ENCODE data around the gene CDH23.

Gene CDH23

DNA sequence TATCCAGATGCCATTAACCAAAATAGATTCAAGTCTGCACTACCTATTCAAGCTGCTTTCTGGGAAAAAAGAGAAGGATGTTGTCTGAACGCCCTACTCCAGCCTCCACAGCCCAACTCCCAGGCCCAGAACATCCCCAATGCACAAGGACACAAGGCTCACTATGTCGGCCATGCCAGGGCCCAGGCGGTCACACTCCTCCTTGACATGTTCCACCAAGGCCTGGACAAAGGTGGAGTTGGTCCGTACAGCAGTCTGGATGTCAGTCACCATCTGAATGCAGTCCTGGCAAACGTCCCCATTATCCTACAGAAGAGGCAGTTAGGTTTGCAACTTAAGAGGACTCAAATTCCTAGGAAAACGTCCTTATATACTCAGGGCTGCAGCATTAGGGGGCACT, 431.1 kb downstream of the CDH23 start:
- Histone ChIP-seq H2BK12ac (ENCODE audit: low read length) (no peak overlapping the region), H4K8ac (ENCODE audit: low read depth, low read length) (no peak overlapping the region), H3K36me3 (ENCODE audit: control insufficient read depth in 1 of 2, insufficient read depth in 2 of 2, low read length in 2 of 2) (peaks cover 41 to 71% of the 10 kb centered on the region in 2 experiments), H2AFZ (ENCODE audit: insufficient read depth, low read length, poor library complexity) (no peak overlapping the region), H3K9ac (ENCODE audit: low read length) (no peak overlapping the region), H3K18ac (ENCODE audit: low read length) (no peak overlapping the region), H3K79me2 (ENCODE audit: control insufficient read depth, insufficient read depth, low read length, poor library complexity) (no peaks in the 10 kb centered on the region), H4K12ac (ENCODE audit: low read depth, low read length) (no peak overlapping the region), H2AK5ac (ENCODE audit: low read length) (no peak overlapping the region), H3K4ac (ENCODE audit: low read depth, low read length) (no peak overlapping the region), H4K91ac (ENCODE audit: low read depth, low read length) (no peak overlapping the region), H3K4me2 (ENCODE audit: low read length) (no peak overlapping the region), H3K4me3 (ENCODE audit: low read depth, low read length) (no peak overlapping the region), H2BK5ac (ENCODE audit: low read depth, low read length, poor library complexity) (no peak overlapping the region), H2BK120ac (ENCODE audit: insufficient read depth, low read length, poor library complexity) (no peak overlapping the region), H3K23ac (ENCODE audit: low read length) (no peak overlapping the region), H3K9me3 (ENCODE audit: insufficient read depth, low read depth, low read length) (peaks cover 2% of the 10 kb centered on the region), H3K27ac (ENCODE audit: low read depth, low read length) (no peak overlapping the region), H3K27me3 (ENCODE audit: insufficient read depth, low read length) (no peaks in the 10 kb centered on the region), H3K4me1 (ENCODE audit: control insufficient read depth in 1 of 2, insufficient read depth in 2 of 2, low read length in 2 of 2) (peaks cover 20% of the 10 kb centered on the region in 2 experiments), H3K79me1 (ENCODE audit: low read length) (peaks cover 7% of the 10 kb centered on the region), H3K14ac (ENCODE audit: low read length) (no peak overlapping the region)
- no peak for DNase-seq
- no CpG with 5 or more reads among the region's 6 CpGs for WGBS (ENCODE audit: extremely low coverage, insufficient coverage, insufficient read length)

- WGBS (ENCODE audit: extremely low coverage, insufficient coverage, insufficient read length), result no CpG with 5 or more reads among the region's 7 CpGs
- peaks cover 20% of the 10 kb centered on the region in 2 experiments for H3K4me1 ChIP-seq (ENCODE audit: control insufficient read depth in 1 of 2, insufficient read depth in 2 of 2, low read length in 2 of 2)
- H4K8ac ChIP-seq (ENCODE audit: low read depth, low read length), result no peak overlapping the region
- no peak for DNase-seq
- peaks cover 7% of the 10 kb centered on the region for H3K79me1 ChIP-seq (ENCODE audit: low read length)
- no peak overlapping the region for H3K23ac ChIP-seq (ENCODE audit: low read length)
- H2BK120ac ChIP-seq (ENCODE audit: insufficient read depth, low read length, poor library complexity), result no peak overlapping the region
- no peak overlapping the region for H4K91ac ChIP-seq (ENCODE audit: low read depth, low read length)
- no peak overlapping the region for H2AFZ ChIP-seq (ENCODE audit: insufficient read depth, low read length, poor library complexity)
- no peak overlapping the region for H3K4me3 ChIP-seq (ENCODE audit: low read depth, low read length)
- H4K12ac ChIP-seq (ENCODE audit: low read depth, low read length), result no peak overlapping the region
- no peak overlapping the region for H2AK5ac ChIP-seq (ENCODE audit: low read length)
- H3K27ac ChIP-seq (ENCODE audit: low read depth, low read length), result no peak overlapping the region
- H2BK12ac ChIP-seq (ENCODE audit: low read length), result no peak overlapping the region
- H3K4ac ChIP-seq (ENCODE audit: low read depth, low read length), result no peak overlapping the region
- H3K36me3 ChIP-seq (ENCODE audit: control insufficient read depth in 1 of 2, insufficient read depth in 2 of 2, low read length in 2 of 2), result peaks cover 37 to 65% of the 10 kb centered on the region in 2 experiments
- peaks cover 2% of the 10 kb centered on the region for H3K79me2 ChIP-seq (ENCODE audit: control insufficient read depth, insufficient read depth, low read length, poor library complexity)
- H3K27me3 ChIP-seq (ENCODE audit: insufficient read depth, low read length), result no peaks in the 10 kb centered on the region
- no peak overlapping the region for H3K14ac ChIP-seq (ENCODE audit: low read length)
- H3K4me2 ChIP-seq (ENCODE audit: low read length), result no peak overlapping the region
- H3K9me3 ChIP-seq (ENCODE audit: insufficient read depth, low read depth, low read length), result peaks cover 2% of the 10 kb centered on the region
- H3K9ac ChIP-seq (ENCODE audit: low read length), result no peak overlapping the region
- peak overlapping the region; percentile 72 for H3K18ac ChIP-seq (ENCODE audit: low read length)
- no peak overlapping the region for H2BK5ac ChIP-seq (ENCODE audit: low read depth, low read length, poor library complexity)
These were observed 432.0 kb downstream of the CDH23 start for GRCh38 chr10:71828702-71829101.

- H3K18ac ChIP-seq (ENCODE audit: low read length), result no peak overlapping the region
- no peak overlapping the region for H2AFZ ChIP-seq (ENCODE audit: insufficient read depth, low read length, poor library complexity)
- H3K14ac ChIP-seq (ENCODE audit: low read length), result no peak overlapping the region
- no peak overlapping the region for H2BK5ac ChIP-seq (ENCODE audit: low read depth, low read length, poor library complexity)
- no peak overlapping the region for H3K9ac ChIP-seq (ENCODE audit: low read length)
- peaks cover 6% of the 10 kb centered on the region for H3K79me2 ChIP-seq (ENCODE audit: control insufficient read depth, insufficient read depth, low read length, poor library complexity)
- H3K9me3 ChIP-seq (ENCODE audit: insufficient read depth, low read depth, low read length), result peaks cover 2% of the 10 kb centered on the region
- no peak overlapping the region for H4K12ac ChIP-seq (ENCODE audit: low read depth, low read length)
- no peak overlapping the region for H3K23ac ChIP-seq (ENCODE audit: low read length)
- no peak overlapping the region for H3K4ac ChIP-seq (ENCODE audit: low read depth, low read length)
- DNase-seq, result peak in 1 of 2 donors; percentile 54
- H2BK120ac ChIP-seq (ENCODE audit: insufficient read depth, low read length, poor library complexity), result no peak overlapping the region
- H3K27ac ChIP-seq (ENCODE audit: low read depth, low read length), result no peak overlapping the region
- H4K8ac ChIP-seq (ENCODE audit: low read depth, low read length), result no peak overlapping the region
- WGBS (ENCODE audit: extremely low coverage, insufficient coverage, insufficient read length), result no CpG with 5 or more reads among the region's 5 CpGs
- peaks cover 21 to 22% of the 10 kb centered on the region in 2 experiments for H3K4me1 ChIP-seq (ENCODE audit: control insufficient read depth in 1 of 2, insufficient read depth in 2 of 2, low read length in 2 of 2)
- no peaks in the 10 kb centered on the region for H3K27me3 ChIP-seq (ENCODE audit: insufficient read depth, low read length)
- H2BK12ac ChIP-seq (ENCODE audit: low read length), result no peak overlapping the region
- no peak overlapping the region for H3K4me3 ChIP-seq (ENCODE audit: low read depth, low read length)
- H2AK5ac ChIP-seq (ENCODE audit: low read length), result no peak overlapping the region
- peaks cover 37 to 63% of the 10 kb centered on the region in 2 experiments for H3K36me3 ChIP-seq (ENCODE audit: control insufficient read depth in 1 of 2, insufficient read depth in 2 of 2, low read length in 2 of 2)
- H4K91ac ChIP-seq (ENCODE audit: low read depth, low read length), result no peak overlapping the region
- no peak overlapping the region for H3K4me2 ChIP-seq (ENCODE audit: low read length)
- peaks cover 7% of the 10 kb centered on the region for H3K79me1 ChIP-seq (ENCODE audit: low read length)
These were observed 432.5 kb downstream of the CDH23 start for GRCh38 chr10:71829171-71829570.

DNA sequence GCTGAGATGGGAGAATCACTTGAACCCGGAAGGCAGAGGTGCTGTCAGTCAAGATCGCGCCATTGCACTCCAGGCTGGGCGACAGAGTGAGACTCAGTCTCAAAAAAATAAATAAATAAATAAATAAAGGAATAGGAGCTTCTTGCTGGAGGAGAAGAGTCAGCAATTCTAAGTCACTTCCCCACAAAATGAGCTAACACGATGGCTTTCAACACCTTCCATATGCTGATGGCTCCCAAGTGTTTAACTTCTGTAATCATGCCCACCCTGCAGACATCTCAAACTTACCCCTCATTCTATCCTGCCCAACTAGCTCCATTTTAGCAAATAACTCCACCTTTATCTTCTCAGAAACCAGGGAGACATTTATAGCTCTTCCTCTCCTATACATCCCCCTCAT, 433.2 kb downstream of the CDH23 start:
- no CpG with 5 or more reads among the region's 5 CpGs for WGBS (ENCODE audit: extremely low coverage, insufficient coverage, insufficient read length)
- H3K4me3 ChIP-seq (ENCODE audit: low read depth, low read length), result no peak overlapping the region
- no peak overlapping the region for H3K18ac ChIP-seq (ENCODE audit: low read length)
- peaks cover 9% of the 10 kb centered on the region for H3K79me2 ChIP-seq (ENCODE audit: control insufficient read depth, insufficient read depth, low read length, poor library complexity)
- H3K4ac ChIP-seq (ENCODE audit: low read depth, low read length), result no peak overlapping the region
- H2AFZ ChIP-seq (ENCODE audit: insufficient read depth, low read length, poor library complexity), result no peak overlapping the region
- H4K91ac ChIP-seq (ENCODE audit: low read depth, low read length), result no peak overlapping the region
- H2BK5ac ChIP-seq (ENCODE audit: low read depth, low read length, poor library complexity), result no peak overlapping the region
- H3K27ac ChIP-seq (ENCODE audit: low read depth, low read length), result peak overlapping the region; percentile 65
- H2BK12ac ChIP-seq (ENCODE audit: low read length), result no peak overlapping the region
- peaks cover 38 to 60% of the 10 kb centered on the region in 2 experiments for H3K36me3 ChIP-seq (ENCODE audit: control insufficient read depth in 1 of 2, insufficient read depth in 2 of 2, low read length in 2 of 2)
- no peak overlapping the region for H3K4me2 ChIP-seq (ENCODE audit: low read length)
- no peak for DNase-seq
- no peak overlapping the region for H2AK5ac ChIP-seq (ENCODE audit: low read length)
- no peaks in the 10 kb centered on the region for H3K27me3 ChIP-seq (ENCODE audit: insufficient read depth, low read length)
- H4K12ac ChIP-seq (ENCODE audit: low read depth, low read length), result no peak overlapping the region
- H3K9me3 ChIP-seq (ENCODE audit: insufficient read depth, low read depth, low read length), result peaks cover 2% of the 10 kb centered on the region
- peaks cover 7% of the 10 kb centered on the region for H3K79me1 ChIP-seq (ENCODE audit: low read length)
- H3K14ac ChIP-seq (ENCODE audit: low read length), result no peak overlapping the region
- H3K4me1 ChIP-seq (ENCODE audit: control insufficient read depth in 1 of 2, insufficient read depth in 2 of 2, low read length in 2 of 2), result peaks cover 25% of the 10 kb centered on the region in 2 experiments
- no peak overlapping the region for H4K8ac ChIP-seq (ENCODE audit: low read depth, low read length)
- no peak overlapping the region for H3K23ac ChIP-seq (ENCODE audit: low read length)
- no peak overlapping the region for H3K9ac ChIP-seq (ENCODE audit: low read length)
- no peak overlapping the region for H2BK120ac ChIP-seq (ENCODE audit: insufficient read depth, low read length, poor library complexity)
